Measurements from ENCODE around the gene DCLK3. TPM values are rescaled to one million over a fixed set of nuclear protein-coding genes. Genes with fewer than 3 reads are reported as not detected.

Gene DCLK3
- total RNA-seq, 2 donors from 2014 or later, result 2.1 to 3.9 TPM

DNA sequence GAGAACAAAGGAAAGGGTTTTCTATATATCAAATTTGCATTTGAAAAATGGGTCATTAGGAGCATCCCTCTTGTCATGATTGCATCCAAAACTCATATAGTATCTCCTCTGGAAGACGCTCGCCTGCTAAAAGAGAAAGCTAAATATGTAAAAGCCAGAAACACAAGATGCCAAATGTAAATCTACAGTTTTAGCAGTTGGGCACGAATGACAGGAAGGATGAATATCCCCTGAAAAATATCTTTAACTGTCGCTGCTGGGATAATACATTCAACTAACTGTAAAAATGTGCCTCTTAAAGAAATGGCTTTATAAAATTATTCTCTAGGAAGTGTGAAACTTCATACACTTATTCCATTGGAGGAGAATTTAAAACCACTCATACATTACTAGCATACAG lies 101.7 kb downstream of the DCLK3 start:
- Histone ChIP-seq H3K36me3 (ENCODE audit: control insufficient read depth, insufficient read depth, low read length) (no peaks in the 10 kb centered on the region), H3K4me3 (ENCODE audit: low read length) (no peak overlapping the region), H3K4me1 (ENCODE audit: control insufficient read depth, insufficient read depth, low read length) (no peaks in the 10 kb centered on the region), H3K27ac (ENCODE audit: low read depth, low read length) (no peak overlapping the region), H3K27me3 (ENCODE audit: control insufficient read depth, insufficient read depth, low read length, poor library complexity, severe bottlenecking) (no peaks in the 10 kb centered on the region), H3K9me3 (ENCODE audit: control insufficient read depth, low read length) (no peaks in the 10 kb centered on the region), H3K9ac (ENCODE audit: extremely low read depth, low read length, poor library complexity, severe bottlenecking) (no peak overlapping the region)
- Mint-ChIP-seq H3K36me3 (ENCODE audit: low read depth) (no peaks in the 10 kb centered on the region), H3K4me1 (no peaks in the 10 kb centered on the region), H3K27ac (no peak overlapping the region), H3K4me3 (no peak overlapping the region), H3K27me3 (ENCODE audit: insufficient read depth) (no peaks in the 10 kb centered on the region), H3K9me3 (no peaks in the 10 kb centered on the region)
- no peak for DNase-seq
- WGBS, 2 experiments (ENCODE audit: insufficient coverage in 1 of 2, insufficient read length in 1 of 2), result 79 to 100% methylated on average over 3 to 4 of the region's 4 CpGs
- TF ChIP-seq, protein P1, sequence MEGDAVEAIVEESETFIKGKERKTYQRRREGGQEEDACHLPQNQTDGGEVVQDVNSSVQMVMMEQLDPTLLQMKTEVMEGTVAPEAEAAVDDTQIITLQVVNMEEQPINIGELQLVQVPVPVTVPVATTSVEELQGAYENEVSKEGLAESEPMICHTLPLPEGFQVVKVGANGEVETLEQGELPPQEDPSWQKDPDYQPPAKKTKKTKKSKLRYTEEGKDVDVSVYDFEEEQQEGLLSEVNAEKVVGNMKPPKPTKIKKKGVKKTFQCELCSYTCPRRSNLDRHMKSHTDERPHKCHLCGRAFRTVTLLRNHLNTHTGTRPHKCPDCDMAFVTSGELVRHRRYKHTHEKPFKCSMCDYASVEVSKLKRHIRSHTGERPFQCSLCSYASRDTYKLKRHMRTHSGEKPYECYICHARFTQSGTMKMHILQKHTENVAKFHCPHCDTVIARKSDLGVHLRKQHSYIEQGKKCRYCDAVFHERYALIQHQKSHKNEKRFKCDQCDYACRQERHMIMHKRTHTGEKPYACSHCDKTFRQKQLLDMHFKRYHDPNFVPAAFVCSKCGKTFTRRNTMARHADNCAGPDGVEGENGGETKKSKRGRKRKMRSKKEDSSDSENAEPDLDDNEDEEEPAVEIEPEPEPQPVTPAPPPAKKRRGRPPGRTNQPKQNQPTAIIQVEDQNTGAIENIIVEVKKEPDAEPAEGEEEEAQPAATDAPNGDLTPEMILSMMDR (conservative IDR thresholded peaks at IDR 0.05), result no peak

Other genes starting within 250 kb of the DCLK3 start
- 10 to 100 TPM in 1 of 2 donors, 1 to 10 TPM in 1; 9.0 to 20.1 TPM for gene TRANK1, start 180.5 kb upstream of the DCLK3 start, total RNA-seq
- 10 to 100 TPM; 15.7 to 19.5 TPM for gene EPM2AIP1, start 228.6 kb upstream of the DCLK3 start, total RNA-seq
- 10 to 100 TPM; 36.4 to 47.0 TPM for gene MLH1, start 229.0 kb upstream of the DCLK3 start, total RNA-seq

All from endodermal cell (in vitro differentiated cells).